T-cell (primary cell): ENCODE data around the gene COA1. TPM values are rescaled to one million over a fixed set of nuclear protein-coding genes. Genes with fewer than 3 reads are reported as not detected.

Source experiments
- ATAC-seq, 4 experiments: fragments of 200-7000 bp in 3 of 4; fragments of 150-1000 bp in 1 of 4; cut with Tn5 transposase; replicated peaks in 1 of 4; 1 replicate in 3 of 4; 2 replicates in 1 of 4; pipeline ENCODE4 v1.10.0; 2021; ENCODE audit warnings: moderate library complexity in 3 of 4, mild to moderate bottlenecking in 2 of 4, moderate number of reproducible peaks in 1 of 4
- CTCF ChIA-PET, 2 donors: fragments of 300-600 bp; sonication (Branson Sonifier 250); formaldehyde crosslinking; loops; one replicate each; lab custom pipeline; 2022; ENCODE audit warnings: antibody characterized with exemption in 2 of 2; lab: Charles Lee
- POLR2A ChIA-PET, 2 donors: fragments of 300-600 bp; sonication (Branson Sonifier 250); formaldehyde crosslinking; loops; one replicate each; lab custom pipeline; 2022; ENCODE audit warnings: antibody characterized with exemption in 2 of 2; lab: Charles Lee
- DNase-seq, 35 experiments: peaks; one replicate each; pipeline versions ENCODE4 v3.0.0 to v3.0.0-alpha.2; 2013 to 2023
- H3K27ac ChIP-seq: one replicate; pipeline ENCODE4 v1.5.1; 2013; ENCODE audit warnings: low read length
- H3K27me3 ChIP-seq, 2 experiments: replicated peaks in 1 of 2; 1 replicate in 1 of 2; 2 replicates in 1 of 2; pipeline versions ENCODE4 v1.6.1 to v1.7.0; 2013; ENCODE audit warnings: low read length in 1 of 2, mixed read lengths in 1 of 2; ENCODE audit not compliant: control insufficient read depth in 2 of 2, insufficient read depth in 2 of 2; ENCODE audit errors: extremely low read depth in 1 of 2
- H3K36me3 ChIP-seq, 2 donors: 1 replicate in 1 of 2; 2 replicates in 1 of 2; pipeline versions ENCODE4 v1.6.1 to v1.7.0; 2013; ENCODE audit warnings: low read length in 1 of 2; ENCODE audit not compliant: control insufficient read depth in 2 of 2, insufficient read depth in 1 of 2; ENCODE audit errors: extremely low read depth in 1 of 2
- H3K4me1 ChIP-seq, 2 experiments: 1 replicate in 1 of 2; 2 replicates in 1 of 2; pipeline versions ENCODE4 v1.6.1 to v1.7.0; 2013; ENCODE audit warnings: low read length in 2 of 2, mixed read lengths in 1 of 2; ENCODE audit not compliant: insufficient read depth in 2 of 2, control insufficient read depth in 1 of 2; ENCODE audit errors: extremely low read depth in 1 of 2
- H3K4me3 ChIP-seq, 2 donors: 1 replicate in 1 of 2; 2 replicates in 1 of 2; pipeline versions ENCODE4 v1.5.1 to v1.7.0; 2013; ENCODE audit warnings: mild to moderate bottlenecking in 2 of 2, low read length in 1 of 2, moderate library complexity in 1 of 2; ENCODE audit not compliant: control insufficient read depth in 1 of 2; ENCODE audit errors: extremely low read depth in 1 of 2
- H3K9me3 ChIP-seq: 2 replicates; pipeline ENCODE4 v1.7.0; 2013
- H3K27ac Mint-ChIP-seq, 2 donors: one replicate each; pipeline ENCODE4 v1.8.0; 2020 to 2021; ENCODE audit warnings: mild to moderate bottlenecking in 2 of 2, mixed read lengths in 2 of 2
- H3K27me3 Mint-ChIP-seq, 2 donors: one replicate each; pipeline ENCODE4 v1.8.0; 2021 to 2022; ENCODE audit warnings: mixed read lengths in 2 of 2
- H3K36me3 Mint-ChIP-seq: one replicate; pipeline ENCODE4 v1.8.0; 2021; ENCODE audit warnings: mixed read lengths
- H3K4me1 Mint-ChIP-seq, 3 donors: one replicate each; pipeline ENCODE4 v1.8.0; 2020 to 2022; ENCODE audit warnings: mixed read lengths in 3 of 3, mild to moderate bottlenecking in 1 of 3
- H3K4me3 Mint-ChIP-seq, 3 donors: one replicate each; pipeline ENCODE4 v1.8.0; 2020 to 2022; ENCODE audit warnings: mild to moderate bottlenecking in 3 of 3, mixed read lengths in 3 of 3, moderate library complexity in 3 of 3
- H3K9me3 Mint-ChIP-seq, 3 donors: one replicate each; pipeline ENCODE4 v1.8.0; 2020 to 2022; ENCODE audit warnings: mixed read lengths in 3 of 3
- WGBS: methylation state at CpG from one replicate; pipeline ENCODE4 v1.1.5; 2013; ENCODE audit warnings: missing lambda C conversion rate; ENCODE audit not compliant: insufficient coverage; 5-methylcytosine and 5-hydroxymethylcytosine counted together
- total RNA-seq, 35 experiments: library from RNA in 6 of 35; stranded (reverse) in 6 of 35; fragments of 120-200 nt in 1 of 35; gene quantifications; one replicate each; pipeline versions ENCODE4 v1.2.1 to v1.2.4 and lab custom pipeline; 2013 to 2026

Gene COA1
- total RNA-seq, 5 donors from 2014 or later (not counting 1 experiment from before 2014, with no cell fraction given), result 49.6 to 92.1 (median 67.8) TPM

- 92% methylated on average over 5 of the region's 10 CpGs for WGBS
- Histone ChIP-seq H3K4me1 (no peaks in the 10 kb centered on the region), H3K36me3 (peaks cover 0 to 7% of the 10 kb centered on the region in 2 donors), H3K9me3 (no peaks in the 10 kb centered on the region), H3K4me3 (no peak overlapping the region), H3K27me3 (no peaks in the 10 kb centered on the region), H3K27ac (no peak overlapping the region)
- Mint-ChIP-seq H3K9me3 (no peaks in the 10 kb centered on the region), H3K36me3 (peaks cover 27% of the 10 kb centered on the region), H3K4me3 (no peak overlapping the region), H3K27ac (no peak overlapping the region), H3K4me1 (peaks cover under 1 to 11% (median 8%) of the 10 kb centered on the region in 3 donors), H3K27me3 (no peaks in the 10 kb centered on the region)
- no peak for ATAC-seq
- ChIA-PET CTCF (no interaction called here), POLR2A (no interaction called here)
- DNase-seq, result no peak
Measured at GRCh38 chr7:43769791-43770465, 40.6 kb upstream of the COA1 start.

DNA sequence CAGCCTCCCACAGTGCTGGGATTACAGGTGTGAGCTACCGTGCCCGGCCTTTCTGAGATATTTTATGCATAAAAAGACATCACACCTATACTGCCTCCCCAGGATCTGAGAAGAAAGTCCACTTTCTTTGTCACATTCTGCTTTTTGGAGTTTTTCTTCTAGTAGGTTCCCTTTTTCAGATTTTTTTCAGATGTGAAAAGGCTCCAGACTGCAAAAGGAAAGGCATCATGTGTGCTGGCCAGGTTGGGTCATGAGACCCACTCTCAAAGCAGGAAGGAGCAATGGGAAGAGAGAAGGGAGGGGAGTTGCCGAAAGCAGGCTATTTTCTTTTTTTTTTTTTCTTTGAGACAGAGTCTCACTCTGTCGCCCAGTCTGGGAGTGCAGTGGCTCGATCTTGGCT is 40.0 kb upstream of the COA1 start:
- Mint-ChIP-seq H3K4me1 (peaks cover 7 to 18% (median 14%) of the 10 kb centered on the region in 3 donors), H3K36me3 (peaks cover 27% of the 10 kb centered on the region), H3K27ac (no peak overlapping the region), H3K9me3 (no peaks in the 10 kb centered on the region), H3K4me3 (no peak overlapping the region), H3K27me3 (no peaks in the 10 kb centered on the region)
- ChIA-PET CTCF (no interaction called here), POLR2A (no interaction called here)
- DNase-seq, result no peak
- H3K4me3 ChIP-seq, result no peak overlapping the region
- ATAC-seq, result no peak
- H3K27me3 ChIP-seq, result no peaks in the 10 kb centered on the region
- H3K9me3 ChIP-seq, result no peaks in the 10 kb centered on the region
- peaks cover 0 to 7% of the 10 kb centered on the region in 2 donors for H3K36me3 ChIP-seq
- H3K4me1 ChIP-seq, result peaks cover 0 to 6% of the 10 kb centered on the region in 2 experiments
- no peak overlapping the region for H3K27ac ChIP-seq
- 100% methylated on average over 1 of the region's 5 CpGs for WGBS

DNA sequence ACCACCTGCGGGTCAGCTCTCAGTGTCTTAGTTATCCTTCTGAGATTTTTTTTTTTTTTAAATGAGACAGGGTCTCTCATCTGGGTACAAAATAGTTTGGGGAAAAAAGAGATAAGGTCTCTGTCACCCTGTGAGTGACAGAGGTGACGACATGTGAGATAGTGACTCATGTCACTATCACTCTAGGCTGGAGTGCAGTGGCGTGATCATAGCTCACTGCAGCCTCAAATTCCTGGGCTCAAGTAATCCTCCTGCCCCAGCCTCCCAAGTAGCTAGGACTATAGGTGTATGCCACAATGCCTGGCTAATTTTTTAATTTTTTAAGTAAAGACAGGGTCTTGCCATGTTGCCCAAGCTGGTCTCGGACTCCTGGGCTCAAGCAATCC is 39.6 kb upstream of the COA1 start:
- H3K4me3 ChIP-seq, result no peak overlapping the region
- POLR2A ChIA-PET, result no interaction called here
- H3K27ac ChIP-seq, result no peak overlapping the region
- no peaks in the 10 kb centered on the region for H3K27me3 ChIP-seq
- peaks cover 11 to 20% (median 18%) of the 10 kb centered on the region in 3 donors for H3K4me1 Mint-ChIP-seq
- H3K9me3 Mint-ChIP-seq, result no peaks in the 10 kb centered on the region
- no peaks in the 10 kb centered on the region for H3K9me3 ChIP-seq
- 100% methylated on average over 2 of the region's 4 CpGs for WGBS
- H3K4me1 ChIP-seq, result peaks cover 0 to 6% of the 10 kb centered on the region in 2 experiments
- DNase-seq, result no peak
- H3K27me3 Mint-ChIP-seq, result no peaks in the 10 kb centered on the region
- H3K27ac Mint-ChIP-seq, result no peak overlapping the region
- ATAC-seq, result no peak
- H3K36me3 ChIP-seq, result peaks cover 0 to 7% of the 10 kb centered on the region in 2 donors
- CTCF ChIA-PET, result interaction anchor here in 1 of 2 donors (1.3 kb wide), 1 partner anchor 33 kb away, joined by 4 read pairs; no protein-coding TSS in a partner anchor
- peaks cover 27% of the 10 kb centered on the region for H3K36me3 Mint-ChIP-seq
- H3K4me3 Mint-ChIP-seq, result no peak overlapping the region

DNA sequence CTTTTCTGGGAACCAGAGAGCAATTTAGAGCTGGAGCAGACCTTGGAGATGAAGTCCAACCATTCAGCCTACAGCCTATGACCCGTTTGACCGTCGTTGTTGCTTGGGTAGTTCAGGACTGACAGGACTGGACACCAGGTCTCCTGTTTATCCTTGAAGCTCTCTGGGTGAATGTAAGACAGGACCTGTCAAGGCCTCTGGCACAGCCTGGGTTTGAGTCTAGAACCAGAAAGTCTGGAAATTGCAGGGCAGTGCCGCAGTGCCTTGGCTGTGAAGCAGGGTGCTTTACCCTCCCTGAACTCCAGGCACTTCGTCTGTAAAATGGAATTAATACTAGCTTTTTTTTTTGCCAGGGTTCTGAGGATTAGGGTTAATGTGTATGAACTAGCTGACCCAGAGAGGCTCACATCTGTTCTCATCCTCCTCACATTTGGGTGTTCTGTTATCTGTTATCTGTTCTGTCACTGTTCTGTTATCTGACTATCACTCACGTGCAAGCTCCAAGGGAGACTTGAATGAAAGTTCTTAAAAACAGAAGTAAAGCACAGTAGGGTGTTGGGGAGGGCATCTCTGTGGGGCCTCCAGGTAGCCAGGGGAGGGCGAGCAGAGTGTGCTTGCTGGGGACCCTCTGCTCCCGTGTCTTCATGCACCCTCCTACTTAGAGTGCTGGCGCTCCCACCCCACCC is 39.0 kb upstream of the COA1 start:
- H3K4me3 Mint-ChIP-seq, result no peak overlapping the region

GRCh38 chr7:43767311-43767710 is 38.0 kb upstream of the COA1 start:
- DNase-seq, result no peak
- WGBS, result 100% methylated on average over 5 of the region's 8 CpGs
- ATAC-seq, result no peak
- H3K36me3 Mint-ChIP-seq, result peaks cover 17% of the 10 kb centered on the region
- peaks cover 21 to 30% (median 28%) of the 10 kb centered on the region in 3 donors for H3K4me1 Mint-ChIP-seq
- Histone ChIP-seq H3K4me3 (no peak overlapping the region), H3K36me3 (peaks cover 0 to 7% of the 10 kb centered on the region in 2 donors), H3K4me1 (peaks cover 0 to 6% of the 10 kb centered on the region in 2 experiments), H3K27me3 (no peaks in the 10 kb centered on the region), H3K9me3 (no peaks in the 10 kb centered on the region), H3K27ac (no peak overlapping the region)
- ChIA-PET POLR2A (interaction anchor here in 1 of 2 donors (0.7 kb wide), 1 partner anchor 59 kb away, joined by 4 read pairs; no protein-coding TSS in a partner anchor), CTCF (no interaction called here)
- H3K27ac Mint-ChIP-seq, result no peak overlapping the region
- no peaks in the 10 kb centered on the region for H3K27me3 Mint-ChIP-seq
- no peak overlapping the region for H3K4me3 Mint-ChIP-seq
- H3K9me3 Mint-ChIP-seq, result no peaks in the 10 kb centered on the region

More for the DNA sequence above, 39.0 kb upstream of the COA1 start:
- H3K36me3 ChIP-seq, result peaks cover 0 to 7% of the 10 kb centered on the region in 2 donors
- no peak overlapping the region for H3K27ac ChIP-seq
- Mint-ChIP-seq H3K4me1 (peaks cover 15 to 23% (median 22%) of the 10 kb centered on the region in 3 donors), H3K9me3 (no peaks in the 10 kb centered on the region), H3K27ac (no peak overlapping the region), H3K36me3 (peaks cover 27% of the 10 kb centered on the region), H3K27me3 (no peaks in the 10 kb centered on the region)
- ATAC-seq, result no peak
- H3K4me3 ChIP-seq, result no peak overlapping the region
- ChIA-PET CTCF (interaction anchor here in 1 of 2 donors (0.7 to 1.3 kb wide), 2 partner anchors 10 to 33 kb away, joined by 3 to 4 read pairs; partner anchors contain the start of gene BLVRA), POLR2A (no interaction called here)
- DNase-seq, result no peak
- peaks cover 0 to 6% of the 10 kb centered on the region in 2 experiments for H3K4me1 ChIP-seq
- WGBS, result 100% methylated on average over 2 of the region's 9 CpGs
- H3K27me3 ChIP-seq, result no peaks in the 10 kb centered on the region
- H3K9me3 ChIP-seq, result no peaks in the 10 kb centered on the region

- H3K27me3 Mint-ChIP-seq, result no peaks in the 10 kb centered on the region
- Histone ChIP-seq H3K4me1 (peaks cover 0 to 6% of the 10 kb centered on the region in 2 experiments), H3K4me3 (no peak overlapping the region), H3K27me3 (no peaks in the 10 kb centered on the region), H3K9me3 (no peaks in the 10 kb centered on the region), H3K36me3 (peaks cover 0 to 4% of the 10 kb centered on the region in 2 donors), H3K27ac (no peak overlapping the region)
- no peak overlapping the region for H3K27ac Mint-ChIP-seq
- peaks cover 24 to 35% (median 30%) of the 10 kb centered on the region in 3 donors for H3K4me1 Mint-ChIP-seq
- peaks cover 10% of the 10 kb centered on the region for H3K36me3 Mint-ChIP-seq
- no peak for DNase-seq
- no peaks in the 10 kb centered on the region for H3K9me3 Mint-ChIP-seq
- no peak overlapping the region for H3K4me3 Mint-ChIP-seq
- 95% methylated on average over 6 of the region's 8 CpGs for WGBS
- no peak for ATAC-seq
- ChIA-PET POLR2A (interaction anchor here in 1 of 2 donors (0.6 kb wide), 1 partner anchor 37 kb away, joined by 5 read pairs; no protein-coding TSS in a partner anchor), CTCF (interaction anchor here (0.6 to 1.3 kb wide), 2 partner anchors 12 to 70 kb away, joined by 3 read pairs; no protein-coding TSS in a partner anchor)
Measured at GRCh38 chr7:43766564-43766963, 37.2 kb upstream of the COA1 start.
